HepG2 (cell line): ENCODE measurements around the gene TRIO. TPM values are rescaled to one million over a fixed set of nuclear protein-coding genes. Genes with fewer than 3 reads are reported as not detected.

Experiments
- GFI1 ChIP-seq: sonication (generic); formaldehyde crosslinking; IDR thresholded peaks from 2 replicates; pipeline ENCODE4 v1.5.0; 2020; ENCODE audit warnings: missing genetic modification reagents, mild to moderate bottlenecking, borderline replicate concordance
- HNRNPK ChIP-seq: fragments of 200-400 bp; formaldehyde crosslinking; IDR thresholded peaks from 2 replicates; pipeline ENCODE4 v1.6.1; 2018; ENCODE audit warnings: low read length, low read depth, moderate library complexity, mild to moderate bottlenecking; ENCODE audit not compliant: poor library complexity, severe bottlenecking
- KDM2A ChIP-seq: sonication (generic); formaldehyde crosslinking; IDR thresholded peaks from 2 replicates; pipeline ENCODE4 v1.4.0; 2020; ENCODE audit warnings: low read depth, missing genetic modification reagents, borderline replicate concordance
- MIER2 ChIP-seq: IDR thresholded peaks from 2 replicates; pipeline ENCODE4 v1.6.1; 2016; ENCODE audit warnings: missing biosample characterization, missing genetic modification reagents
- MZF1 ChIP-seq: sonication (generic); formaldehyde crosslinking; IDR thresholded peaks from 2 replicates; pipeline ENCODE4 v1.8.1; 2023; ENCODE audit warnings: mild to moderate bottlenecking, missing genetic modification reagents, borderline replicate concordance
- NAIF1 ChIP-seq: sonication (generic); formaldehyde crosslinking; IDR thresholded peaks from 2 replicates; pipeline ENCODE4 v1.5.0; 2020; ENCODE audit warnings: mild to moderate bottlenecking, missing genetic modification reagents, borderline replicate concordance
- NFKBIZ ChIP-seq: IDR thresholded peaks from 2 replicates; pipeline ENCODE4 v1.6.1; 2018; ENCODE audit warnings: missing genetic modification reagents, missing compliant biosample characterization
- PRPF4 ChIP-seq: fragments of 200-400 bp; formaldehyde crosslinking; IDR thresholded peaks from 2 replicates; pipeline ENCODE4 v1.6.1; 2016; ENCODE audit warnings: low read length, low read depth; ENCODE audit not compliant: poor library complexity, severe bottlenecking
- ZC3H4 ChIP-seq: sonication (generic); formaldehyde crosslinking; IDR thresholded peaks from 2 replicates; pipeline ENCODE4 v1.4.0; 2020; ENCODE audit warnings: missing genetic modification reagents, borderline replicate concordance
- ZFYVE20 ChIP-seq: sonication (generic); formaldehyde crosslinking; IDR thresholded peaks from 2 replicates; pipeline ENCODE4 v1.8.0; 2023; ENCODE audit warnings: low read depth, mild to moderate bottlenecking, moderate library complexity, missing genetic modification reagents, borderline replicate concordance
- polyA plus RNA-seq, 8 experiments: library from polyadenylated mRNA; depleted of rRNA in 3 of 8; stranded (reverse) in 7 of 8; unstranded in 1 of 8; fragments of >200 nt; fragmentation: Illumina TruSeq in 4 of 8; extraction: Trizol in 4 of 8; gene quantifications; 2 replicates each; pipeline versions ENCODE4 v1.2.1 to v1.2.3, GENCODE V29; 2011 to 2016; ENCODE audit warnings: low read depth in 4 of 8, missing spikeins in 1 of 8, mixed read lengths in 1 of 8; ENCODE audit not compliant: insufficient read depth in 1 of 8
- total RNA-seq, 5 experiments: library from RNA; depleted of rRNA; stranded (reverse); fragments of >200 nt; fragmentation: Illumina TruSeq; extraction: Trizol; gene quantifications; 2 replicates each; pipeline ENCODE4 v1.2.3, GENCODE V29; 2016; ENCODE audit warnings: low read depth in 1 of 5
- TF ChIP-seq, protein P1 (sequence below): sonication (generic); formaldehyde crosslinking; IDR thresholded peaks from 2 replicates; pipeline ENCODE4 v1.4.0; 2020; ENCODE audit warnings: missing genetic modification reagents
- TF ChIP-seq, protein P2 (sequence below): sonication (generic); formaldehyde crosslinking; IDR thresholded peaks from 2 replicates; pipeline ENCODE4 v1.9.0; 2021; ENCODE audit warnings: mild to moderate bottlenecking, missing genetic modification reagents
- TF ChIP-seq, protein P3 (sequence below): sonication (generic); formaldehyde crosslinking; IDR thresholded peaks from 2 replicates; pipeline ENCODE4 v1.5.0; 2020; ENCODE audit warnings: missing genetic modification reagents
- TF ChIP-seq, protein P4 (sequence below): IDR thresholded peaks from 2 replicates; pipeline ENCODE4 v1.6.1; 2016
- TF ChIP-seq, protein P5 (sequence below): sonication (generic); formaldehyde crosslinking; IDR thresholded peaks from 2 replicates; pipeline ENCODE4 v1.4.0; 2020; ENCODE audit warnings: missing genetic modification reagents, borderline replicate concordance

Gene TRIO
- total and polyA plus RNA-seq, 2 of the 13 experiments (the other 11 are each of a cell fraction or from before 2014, with no cell fraction given): 45.2 to 45.9 TPM

DNA sequence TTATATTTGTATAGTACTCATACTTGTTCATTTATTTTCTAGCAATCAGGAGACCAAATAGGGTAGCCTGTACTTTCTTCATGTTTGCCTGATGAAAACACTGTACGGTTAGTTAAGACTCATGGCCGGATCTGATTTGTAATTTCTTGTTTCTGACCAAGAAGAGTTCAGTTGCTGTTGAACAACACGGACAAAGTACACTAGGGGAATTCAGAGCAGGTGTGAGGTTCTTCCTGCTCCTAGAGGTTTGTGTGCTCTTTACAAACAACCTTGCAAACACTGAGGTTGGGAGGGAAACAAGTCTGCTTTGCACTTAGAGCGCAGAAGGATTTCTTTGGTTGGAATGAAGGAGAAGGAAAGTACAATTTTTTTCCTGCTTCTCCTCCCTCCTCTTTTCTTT is 69.7 kb downstream of the TRIO start (continued):
- TF ChIP-seq NFKBIZ (CRISPR knock-in tag) (no peak), PRPF4 (no peak), ZFYVE20 (CRISPR knock-in tag) (no peak), KDM2A (CRISPR knock-in tag) (no peak), GFI1 (CRISPR knock-in tag) (peak; percentile 79; the same call in 1 of the 2 replicates), MIER2 (no peak), MZF1 (no peak), HNRNPK (no peak), ZC3H4 (CRISPR knock-in tag) (no peak), NAIF1 (CRISPR knock-in tag) (no peak)
- TF ChIP-seq, protein P1, sequence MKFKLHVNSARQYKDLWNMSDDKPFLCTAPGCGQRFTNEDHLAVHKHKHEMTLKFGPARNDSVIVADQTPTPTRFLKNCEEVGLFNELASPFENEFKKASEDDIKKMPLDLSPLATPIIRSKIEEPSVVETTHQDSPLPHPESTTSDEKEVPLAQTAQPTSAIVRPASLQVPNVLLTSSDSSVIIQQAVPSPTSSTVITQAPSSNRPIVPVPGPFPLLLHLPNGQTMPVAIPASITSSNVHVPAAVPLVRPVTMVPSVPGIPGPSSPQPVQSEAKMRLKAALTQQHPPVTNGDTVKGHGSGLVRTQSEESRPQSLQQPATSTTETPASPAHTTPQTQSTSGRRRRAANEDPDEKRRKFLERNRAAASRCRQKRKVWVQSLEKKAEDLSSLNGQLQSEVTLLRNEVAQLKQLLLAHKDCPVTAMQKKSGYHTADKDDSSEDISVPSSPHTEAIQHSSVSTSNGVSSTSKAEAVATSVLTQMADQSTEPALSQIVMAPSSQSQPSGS: peak; percentile 30; the same call in 1 of the 2 replicates
- TF ChIP-seq, protein P2, sequence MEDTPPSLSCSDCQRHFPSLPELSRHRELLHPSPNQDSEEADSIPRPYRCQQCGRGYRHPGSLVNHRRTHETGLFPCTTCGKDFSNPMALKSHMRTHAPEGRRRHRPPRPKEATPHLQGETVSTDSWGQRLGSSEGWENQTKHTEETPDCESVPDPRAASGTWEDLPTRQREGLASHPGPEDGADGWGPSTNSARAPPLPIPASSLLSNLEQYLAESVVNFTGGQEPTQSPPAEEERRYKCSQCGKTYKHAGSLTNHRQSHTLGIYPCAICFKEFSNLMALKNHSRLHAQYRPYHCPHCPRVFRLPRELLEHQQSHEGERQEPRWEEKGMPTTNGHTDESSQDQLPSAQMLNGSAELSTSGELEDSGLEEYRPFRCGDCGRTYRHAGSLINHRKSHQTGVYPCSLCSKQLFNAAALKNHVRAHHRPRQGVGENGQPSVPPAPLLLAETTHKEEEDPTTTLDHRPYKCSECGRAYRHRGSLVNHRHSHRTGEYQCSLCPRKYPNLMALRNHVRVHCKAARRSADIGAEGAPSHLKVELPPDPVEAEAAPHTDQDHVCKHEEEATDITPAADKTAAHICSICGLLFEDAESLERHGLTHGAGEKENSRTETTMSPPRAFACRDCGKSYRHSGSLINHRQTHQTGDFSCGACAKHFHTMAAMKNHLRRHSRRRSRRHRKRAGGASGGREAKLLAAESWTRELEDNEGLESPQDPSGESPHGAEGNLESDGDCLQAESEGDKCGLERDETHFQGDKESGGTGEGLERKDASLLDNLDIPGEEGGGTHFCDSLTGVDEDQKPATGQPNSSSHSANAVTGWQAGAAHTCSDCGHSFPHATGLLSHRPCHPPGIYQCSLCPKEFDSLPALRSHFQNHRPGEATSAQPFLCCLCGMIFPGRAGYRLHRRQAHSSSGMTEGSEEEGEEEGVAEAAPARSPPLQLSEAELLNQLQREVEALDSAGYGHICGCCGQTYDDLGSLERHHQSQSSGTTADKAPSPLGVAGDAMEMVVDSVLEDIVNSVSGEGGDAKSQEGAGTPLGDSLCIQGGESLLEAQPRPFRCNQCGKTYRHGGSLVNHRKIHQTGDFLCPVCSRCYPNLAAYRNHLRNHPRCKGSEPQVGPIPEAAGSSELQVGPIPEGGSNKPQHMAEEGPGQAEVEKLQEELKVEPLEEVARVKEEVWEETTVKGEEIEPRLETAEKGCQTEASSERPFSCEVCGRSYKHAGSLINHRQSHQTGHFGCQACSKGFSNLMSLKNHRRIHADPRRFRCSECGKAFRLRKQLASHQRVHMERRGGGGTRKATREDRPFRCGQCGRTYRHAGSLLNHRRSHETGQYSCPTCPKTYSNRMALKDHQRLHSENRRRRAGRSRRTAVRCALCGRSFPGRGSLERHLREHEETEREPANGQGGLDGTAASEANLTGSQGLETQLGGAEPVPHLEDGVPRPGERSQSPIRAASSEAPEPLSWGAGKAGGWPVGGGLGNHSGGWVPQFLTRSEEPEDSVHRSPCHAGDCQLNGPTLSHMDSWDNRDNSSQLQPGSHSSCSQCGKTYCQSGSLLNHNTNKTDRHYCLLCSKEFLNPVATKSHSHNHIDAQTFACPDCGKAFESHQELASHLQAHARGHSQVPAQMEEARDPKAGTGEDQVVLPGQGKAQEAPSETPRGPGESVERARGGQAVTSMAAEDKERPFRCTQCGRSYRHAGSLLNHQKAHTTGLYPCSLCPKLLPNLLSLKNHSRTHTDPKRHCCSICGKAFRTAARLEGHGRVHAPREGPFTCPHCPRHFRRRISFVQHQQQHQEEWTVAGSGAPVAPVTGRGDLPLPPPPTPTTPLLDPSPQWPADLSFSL (CRISPR knock-in tag): peak; percentile 79; the same call in 1 of the 2 replicates
- TF ChIP-seq, protein P3, sequence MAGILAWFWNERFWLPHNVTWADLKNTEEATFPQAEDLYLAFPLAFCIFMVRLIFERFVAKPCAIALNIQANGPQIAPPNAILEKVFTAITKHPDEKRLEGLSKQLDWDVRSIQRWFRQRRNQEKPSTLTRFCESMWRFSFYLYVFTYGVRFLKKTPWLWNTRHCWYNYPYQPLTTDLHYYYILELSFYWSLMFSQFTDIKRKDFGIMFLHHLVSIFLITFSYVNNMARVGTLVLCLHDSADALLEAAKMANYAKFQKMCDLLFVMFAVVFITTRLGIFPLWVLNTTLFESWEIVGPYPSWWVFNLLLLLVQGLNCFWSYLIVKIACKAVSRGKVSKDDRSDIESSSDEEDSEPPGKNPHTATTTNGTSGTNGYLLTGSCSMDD (CRISPR knock-in tag): no peak
- TF ChIP-seq, protein P4, sequence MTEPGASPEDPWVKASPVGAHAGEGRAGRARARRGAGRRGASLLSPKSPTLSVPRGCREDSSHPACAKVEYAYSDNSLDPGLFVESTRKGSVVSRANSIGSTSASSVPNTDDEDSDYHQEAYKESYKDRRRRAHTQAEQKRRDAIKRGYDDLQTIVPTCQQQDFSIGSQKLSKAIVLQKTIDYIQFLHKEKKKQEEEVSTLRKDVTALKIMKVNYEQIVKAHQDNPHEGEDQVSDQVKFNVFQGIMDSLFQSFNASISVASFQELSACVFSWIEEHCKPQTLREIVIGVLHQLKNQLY (CRISPR knock-in tag): no peak
- TF ChIP-seq, protein P5, sequence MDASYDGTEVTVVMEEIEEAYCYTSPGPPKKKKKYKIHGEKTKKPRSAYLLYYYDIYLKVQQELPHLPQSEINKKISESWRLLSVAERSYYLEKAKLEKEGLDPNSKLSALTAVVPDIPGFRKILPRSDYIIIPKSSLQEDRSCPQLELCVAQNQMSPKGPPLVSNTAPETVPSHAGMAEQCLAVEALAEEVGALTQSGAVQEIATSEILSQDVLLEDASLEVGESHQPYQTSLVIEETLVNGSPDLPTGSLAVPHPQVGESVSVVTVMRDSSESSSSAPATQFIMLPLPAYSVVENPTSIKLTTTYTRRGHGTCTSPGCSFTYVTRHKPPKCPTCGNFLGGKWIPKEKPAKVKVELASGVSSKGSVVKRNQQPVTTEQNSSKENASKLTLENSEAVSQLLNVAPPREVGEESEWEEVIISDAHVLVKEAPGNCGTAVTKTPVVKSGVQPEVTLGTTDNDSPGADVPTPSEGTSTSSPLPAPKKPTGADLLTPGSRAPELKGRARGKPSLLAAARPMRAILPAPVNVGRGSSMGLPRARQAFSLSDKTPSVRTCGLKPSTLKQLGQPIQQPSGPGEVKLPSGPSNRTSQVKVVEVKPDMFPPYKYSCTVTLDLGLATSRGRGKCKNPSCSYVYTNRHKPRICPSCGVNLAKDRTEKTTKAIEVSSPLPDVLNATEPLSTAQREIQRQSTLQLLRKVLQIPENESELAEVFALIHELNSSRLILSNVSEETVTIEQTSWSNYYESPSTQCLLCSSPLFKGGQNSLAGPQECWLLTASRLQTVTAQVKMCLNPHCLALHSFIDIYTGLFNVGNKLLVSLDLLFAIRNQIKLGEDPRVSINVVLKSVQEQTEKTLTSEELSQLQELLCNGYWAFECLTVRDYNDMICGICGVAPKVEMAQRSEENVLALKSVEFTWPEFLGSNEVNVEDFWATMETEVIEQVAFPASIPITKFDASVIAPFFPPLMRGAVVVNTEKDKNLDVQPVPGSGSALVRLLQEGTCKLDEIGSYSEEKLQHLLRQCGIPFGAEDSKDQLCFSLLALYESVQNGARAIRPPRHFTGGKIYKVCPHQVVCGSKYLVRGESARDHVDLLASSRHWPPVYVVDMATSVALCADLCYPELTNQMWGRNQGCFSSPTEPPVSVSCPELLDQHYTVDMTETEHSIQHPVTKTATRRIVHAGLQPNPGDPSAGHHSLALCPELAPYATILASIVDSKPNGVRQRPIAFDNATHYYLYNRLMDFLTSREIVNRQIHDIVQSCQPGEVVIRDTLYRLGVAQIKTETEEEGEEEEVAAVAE (CRISPR knock-in tag): no peak
